ENCODE measurements around the gene ZNF665.
A peak's percentile ranks its signal among the peaks of the same experiment; 100 is the strongest.
"Not testable (repeated sequence)": the region's sequence is repeated elsewhere in the genome, so short reads cannot be mapped to it uniquely, and the experiment has no call there.

ZNF665 gene

DNA sequence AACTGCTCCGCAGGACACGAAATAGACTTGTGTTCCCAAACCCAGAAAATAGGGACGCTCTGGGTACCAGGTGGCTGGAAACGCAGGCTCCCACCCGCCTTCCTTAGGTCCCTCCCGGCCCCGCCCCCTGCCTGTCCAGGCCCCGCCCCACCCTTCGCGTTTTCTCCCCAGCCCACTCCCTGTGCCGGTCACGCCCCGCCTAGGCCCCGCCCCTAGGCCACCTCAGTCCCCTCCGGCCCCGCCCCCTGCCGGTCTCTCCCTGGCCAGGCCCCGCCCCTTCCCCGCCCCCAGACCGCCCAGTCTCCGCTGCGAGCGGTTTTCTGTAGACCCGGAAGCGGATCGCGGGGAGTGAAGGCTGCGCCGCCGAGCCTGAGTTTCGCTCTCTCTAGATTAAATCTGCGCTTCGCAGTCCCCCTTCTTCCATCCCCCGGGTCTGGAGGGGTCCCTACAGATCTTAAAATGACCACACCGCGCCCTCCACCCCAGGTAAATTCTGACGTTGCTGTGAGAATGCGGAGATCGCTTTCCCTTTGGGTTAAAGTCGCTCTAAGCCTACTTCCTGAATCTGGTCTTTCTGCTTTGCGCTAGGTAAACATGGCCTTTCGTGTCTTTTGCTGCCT, 3.7 kb upstream of the ZNF665 start:
- Mint-ChIP-seq H3K4me1 (peaks cover 32% of the 10 kb centered on the region), H3K36me3 (ENCODE audit: low read depth) (peaks cover 45% of the 10 kb centered on the region), H3K27me3 (ENCODE audit: low read depth, poor library complexity) (peaks cover 26% of the 10 kb centered on the region), H3K4me3 (peak overlapping the region; percentile 99), H3K27ac (peak overlapping the region; percentile 94), H3K9me3 (peaks cover 82% of the 10 kb centered on the region)
- peak; percentile 100 for DNase-seq
- TF ChIP-seq, protein P1, sequence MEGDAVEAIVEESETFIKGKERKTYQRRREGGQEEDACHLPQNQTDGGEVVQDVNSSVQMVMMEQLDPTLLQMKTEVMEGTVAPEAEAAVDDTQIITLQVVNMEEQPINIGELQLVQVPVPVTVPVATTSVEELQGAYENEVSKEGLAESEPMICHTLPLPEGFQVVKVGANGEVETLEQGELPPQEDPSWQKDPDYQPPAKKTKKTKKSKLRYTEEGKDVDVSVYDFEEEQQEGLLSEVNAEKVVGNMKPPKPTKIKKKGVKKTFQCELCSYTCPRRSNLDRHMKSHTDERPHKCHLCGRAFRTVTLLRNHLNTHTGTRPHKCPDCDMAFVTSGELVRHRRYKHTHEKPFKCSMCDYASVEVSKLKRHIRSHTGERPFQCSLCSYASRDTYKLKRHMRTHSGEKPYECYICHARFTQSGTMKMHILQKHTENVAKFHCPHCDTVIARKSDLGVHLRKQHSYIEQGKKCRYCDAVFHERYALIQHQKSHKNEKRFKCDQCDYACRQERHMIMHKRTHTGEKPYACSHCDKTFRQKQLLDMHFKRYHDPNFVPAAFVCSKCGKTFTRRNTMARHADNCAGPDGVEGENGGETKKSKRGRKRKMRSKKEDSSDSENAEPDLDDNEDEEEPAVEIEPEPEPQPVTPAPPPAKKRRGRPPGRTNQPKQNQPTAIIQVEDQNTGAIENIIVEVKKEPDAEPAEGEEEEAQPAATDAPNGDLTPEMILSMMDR (IDR thresholded peaks at IDR 0.05), result no peak

DNA sequence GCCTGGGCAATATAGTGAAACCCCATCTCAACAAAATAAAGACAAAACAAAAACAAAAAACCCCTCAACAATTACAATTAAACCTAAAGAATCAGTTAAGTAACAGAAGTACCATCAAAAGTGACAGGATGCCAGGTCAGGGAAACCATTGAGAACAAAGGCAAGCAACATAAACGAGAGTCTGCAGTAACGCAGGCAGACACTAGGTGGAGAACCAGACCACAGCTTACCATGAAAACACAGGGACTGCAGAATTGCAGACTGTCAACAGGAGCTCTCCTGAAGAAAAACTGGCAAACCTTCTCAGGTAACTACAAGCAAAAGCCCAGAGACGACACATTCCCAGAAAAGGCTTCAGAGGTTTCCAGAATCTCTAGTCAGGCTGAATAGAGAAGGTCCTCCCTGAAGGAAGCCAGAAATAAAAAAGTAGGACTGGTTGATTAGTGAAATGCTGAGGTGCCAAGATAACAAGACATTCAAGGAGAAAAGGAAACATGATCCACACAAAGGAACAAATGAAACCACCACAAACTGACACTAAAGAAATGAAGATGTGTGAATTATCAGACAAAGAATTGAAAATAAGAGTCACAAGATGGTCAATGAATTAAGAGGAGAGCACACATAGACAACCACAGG, 2.2 kb upstream of the ZNF665 start:
- Mint-ChIP-seq H3K27ac (no peak overlapping the region), H3K4me1 (peaks cover 33% of the 10 kb centered on the region), H3K36me3 (ENCODE audit: low read depth) (peaks cover 47% of the 10 kb centered on the region), H3K9me3 (peaks cover 82% of the 10 kb centered on the region), H3K4me3 (peak overlapping the region; percentile 60), H3K27me3 (ENCODE audit: low read depth, poor library complexity) (peaks cover 27% of the 10 kb centered on the region)
- peak; percentile 72 for DNase-seq
- TF ChIP-seq, protein P1 (IDR thresholded peaks at IDR 0.05), result peak; percentile 87

DNA sequence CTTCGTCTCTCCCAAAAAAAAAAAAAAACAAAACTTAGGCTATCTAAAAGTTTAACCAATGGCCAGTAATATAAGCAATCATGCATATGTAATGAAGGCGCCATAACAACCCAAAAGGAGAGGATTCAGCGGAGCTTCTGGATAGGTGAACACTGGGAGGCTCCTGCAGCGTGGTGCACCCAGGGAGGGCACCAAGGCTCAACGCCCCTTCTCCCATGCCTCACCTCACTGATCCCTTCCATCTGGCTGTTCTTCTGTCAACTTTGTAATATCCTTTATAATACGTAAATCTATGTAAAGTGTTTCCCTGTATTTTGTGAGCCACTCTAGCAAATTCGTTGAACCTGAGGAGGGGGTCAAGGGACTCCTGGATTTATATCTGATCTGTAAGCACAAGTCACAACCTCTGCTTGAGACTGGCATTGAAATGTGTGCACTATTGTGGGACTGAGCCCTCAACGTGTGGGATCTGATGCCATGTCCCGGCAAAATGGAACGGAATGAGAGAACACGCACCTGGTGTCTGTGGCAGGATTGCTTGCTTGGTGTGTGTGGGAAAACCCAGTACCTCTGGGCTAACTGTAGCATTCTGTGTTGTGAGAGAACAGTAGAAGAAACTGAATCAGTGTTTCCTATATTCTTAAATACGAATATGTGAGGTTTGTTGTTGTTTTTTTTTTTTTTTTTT, 521 bp upstream of the ZNF665 start:
- H3K9me3 Mint-ChIP-seq, result peaks cover 73% of the 10 kb centered on the region
- H3K27ac Mint-ChIP-seq, result peak overlapping the region; percentile 66
- TF ChIP-seq, protein P1 (IDR thresholded peaks at IDR 0.05), result no peak
- H3K36me3 Mint-ChIP-seq (ENCODE audit: low read depth), result peaks cover 47% of the 10 kb centered on the region
- H3K27me3 Mint-ChIP-seq (ENCODE audit: low read depth, poor library complexity), result peaks cover 27% of the 10 kb centered on the region
- peaks cover 33% of the 10 kb centered on the region for H3K4me1 Mint-ChIP-seq
- H3K4me3 Mint-ChIP-seq, result peak overlapping the region; percentile 96
- DNase-seq, result no peak

DNA sequence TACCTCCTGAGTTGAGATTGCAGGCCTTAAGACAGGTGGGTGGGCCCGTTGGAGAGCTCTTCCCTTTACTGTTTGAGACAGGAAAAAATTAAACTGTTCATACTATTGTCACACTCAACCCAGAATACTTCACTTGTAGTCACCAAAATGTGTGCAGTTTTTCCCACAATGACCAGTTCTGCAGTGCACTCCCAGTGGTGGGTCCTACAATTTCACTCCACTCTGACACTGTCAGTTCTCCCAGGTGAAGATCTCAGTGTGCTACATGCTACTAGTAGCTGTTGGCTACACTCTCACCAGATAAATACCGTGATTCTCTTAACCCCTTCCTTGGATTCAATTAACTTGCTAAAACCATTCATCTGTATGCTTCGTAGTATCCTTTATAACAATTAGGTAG, 2.9 kb downstream of the ZNF665 start:
- no peak for DNase-seq
- no peak overlapping the region for H3K4me3 Mint-ChIP-seq
- TF ChIP-seq, protein P1 (IDR thresholded peaks at IDR 0.05), result no peak
- peaks cover 53% of the 10 kb centered on the region for H3K9me3 Mint-ChIP-seq
- H3K27ac Mint-ChIP-seq, result no peak overlapping the region
- peaks cover 17% of the 10 kb centered on the region for H3K27me3 Mint-ChIP-seq (ENCODE audit: low read depth, poor library complexity)
- H3K36me3 Mint-ChIP-seq (ENCODE audit: low read depth), result peaks cover 42% of the 10 kb centered on the region
- H3K4me1 Mint-ChIP-seq, result peaks cover 21% of the 10 kb centered on the region

DNA sequence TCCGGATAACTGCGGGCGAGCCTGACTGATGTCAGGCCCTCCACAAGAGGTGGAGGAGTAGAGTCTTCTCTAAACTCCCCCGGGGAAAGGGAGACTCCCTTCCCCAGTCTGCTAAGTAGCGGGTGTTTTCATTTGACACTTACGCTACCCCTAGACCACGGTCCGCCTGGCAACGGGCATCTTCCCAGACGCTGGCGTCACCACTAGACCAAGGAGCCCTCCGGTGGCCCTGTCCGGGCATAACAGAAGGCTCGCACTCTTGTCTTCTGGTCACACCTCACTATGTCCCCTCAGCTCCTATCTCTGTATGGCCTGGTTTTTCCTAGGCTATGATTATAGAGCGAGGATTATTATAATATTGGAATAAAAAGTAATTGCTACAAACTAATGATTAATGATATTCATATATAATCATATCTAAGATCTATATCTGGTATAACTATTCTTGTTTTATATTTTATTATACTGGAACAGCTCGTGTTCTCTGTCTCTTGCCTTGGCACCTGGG, 3.4 kb downstream of the ZNF665 start:
- peaks cover 17% of the 10 kb centered on the region for H3K4me1 Mint-ChIP-seq

DNA sequence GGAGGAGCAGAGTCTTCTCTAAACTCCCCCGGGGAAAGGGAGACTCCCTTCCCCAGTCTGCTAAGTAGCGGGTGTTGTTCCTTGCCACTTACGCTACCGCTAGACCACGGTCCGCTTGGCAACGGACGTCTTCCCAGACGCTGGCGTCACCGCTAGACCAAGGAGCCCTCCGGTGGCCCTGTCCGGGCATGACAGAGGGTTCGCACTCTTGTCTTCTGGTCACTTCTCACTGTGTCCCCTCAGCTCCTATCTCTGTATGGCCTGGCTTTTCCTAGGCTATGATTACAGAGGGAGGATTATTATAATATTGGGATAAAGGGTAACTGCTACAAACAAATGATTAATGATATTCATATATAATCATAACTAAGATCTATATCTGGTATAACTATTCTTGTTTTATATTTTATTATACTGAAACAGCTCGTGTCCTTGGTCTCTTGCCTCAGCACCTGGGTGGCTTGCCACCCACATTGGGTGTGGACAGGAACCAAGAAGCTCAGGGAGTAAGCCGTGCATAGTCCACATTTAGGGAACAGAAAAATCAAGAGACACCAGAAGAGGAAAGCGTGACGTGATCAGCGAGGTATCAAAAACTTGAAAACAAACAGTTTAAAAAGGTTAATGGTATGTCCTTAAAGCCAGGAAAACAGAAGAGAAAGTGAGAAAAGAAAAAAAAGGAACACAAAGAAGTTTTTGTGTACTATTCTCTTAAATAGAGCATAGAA, 7.8 kb downstream of the ZNF665 start:
- H3K27me3 Mint-ChIP-seq (ENCODE audit: low read depth, poor library complexity); DNase-seq; H3K4me1 Mint-ChIP-seq; H3K27ac Mint-ChIP-seq: not testable (repeated sequence)
- peak overlapping the region; percentile 3 for H3K4me3 Mint-ChIP-seq
- peaks cover 46% of the 10 kb centered on the region for H3K9me3 Mint-ChIP-seq
- peaks cover 57% of the 10 kb centered on the region for H3K36me3 Mint-ChIP-seq (ENCODE audit: low read depth)

More for the DNA sequence above, 3.4 kb downstream of the ZNF665 start:
- not testable (repeated sequence) for DNase-seq, H3K27ac Mint-ChIP-seq, H3K4me3 Mint-ChIP-seq
- peaks cover 12% of the 10 kb centered on the region for H3K27me3 Mint-ChIP-seq (ENCODE audit: low read depth, poor library complexity)
- H3K9me3 Mint-ChIP-seq, result peaks cover 51% of the 10 kb centered on the region
- H3K36me3 Mint-ChIP-seq (ENCODE audit: low read depth), result peaks cover 41% of the 10 kb centered on the region
